ENCODE measurements around the gene MAPT.
"Not testable (repeated sequence)": the region's sequence is repeated elsewhere in the genome, so short reads cannot be mapped to it uniquely, and the experiment has no call there.

Gene MAPT

DNA sequence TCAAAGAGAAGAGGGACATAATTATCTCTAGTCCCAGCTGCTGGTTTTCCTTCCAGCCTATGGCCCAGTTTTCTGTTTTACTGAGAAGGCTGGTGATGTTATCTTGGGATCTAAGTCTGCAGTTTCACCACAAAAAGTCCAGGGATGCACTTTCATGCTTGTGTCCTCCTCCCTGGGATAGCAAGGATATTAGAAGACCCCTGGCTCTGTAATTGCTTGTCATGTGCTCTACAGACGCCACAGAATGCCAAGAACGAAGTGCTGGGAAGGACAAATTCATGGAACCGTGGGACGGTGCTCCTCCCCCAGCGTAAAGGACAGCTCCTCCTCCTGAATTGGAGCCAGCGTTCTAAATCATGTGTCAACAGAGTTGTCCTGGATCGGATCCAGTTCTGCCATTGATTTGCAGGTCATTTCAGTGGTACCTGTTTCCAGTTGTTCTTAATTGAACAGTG is 8.6 kb downstream of the MAPT start:
- DNase-seq, result no peak

DNA sequence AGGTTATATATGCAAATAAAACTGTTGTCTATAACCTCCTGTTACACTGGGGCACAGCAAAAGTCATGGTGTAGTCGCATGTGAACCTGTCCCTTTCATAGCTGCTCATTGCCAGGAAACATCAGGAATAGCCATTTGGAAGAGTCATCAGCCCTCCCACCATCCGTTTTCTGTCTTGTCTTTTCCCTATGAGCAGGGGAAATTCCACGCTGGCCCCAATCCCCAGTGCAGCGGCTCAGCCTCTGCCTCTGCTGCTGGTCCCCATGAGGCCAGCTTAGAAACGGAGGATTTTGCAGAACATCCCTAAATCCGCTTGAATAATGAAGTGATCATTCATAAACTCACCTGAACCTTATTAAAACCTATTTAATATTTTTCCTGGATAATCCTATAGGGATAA is 10.5 kb downstream of the MAPT start:
- DNase-seq, result peak; percentile 32 to 60

DNA sequence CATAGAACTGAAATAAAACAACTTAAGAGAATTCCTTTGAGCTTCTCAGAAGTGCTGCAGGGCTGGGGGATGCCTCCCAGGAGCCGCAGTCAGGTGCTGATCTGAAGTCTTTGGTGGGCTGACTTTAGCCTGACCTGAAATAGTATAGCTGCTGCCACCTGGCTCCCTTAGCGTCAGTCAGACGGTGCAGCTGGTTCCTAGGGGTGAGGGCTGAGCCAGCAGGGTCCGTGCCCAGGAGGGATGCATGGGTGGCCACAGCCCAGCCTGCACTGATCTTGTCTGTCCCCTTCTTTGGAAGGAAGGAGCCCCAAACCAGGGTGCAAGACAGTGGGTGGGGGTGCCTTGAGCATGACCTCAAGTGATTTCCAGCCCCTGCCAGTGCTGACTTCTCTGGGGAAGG is 11.5 kb downstream of the MAPT start:
- DNase-seq, result peak; percentile 85 to 86

DNA sequence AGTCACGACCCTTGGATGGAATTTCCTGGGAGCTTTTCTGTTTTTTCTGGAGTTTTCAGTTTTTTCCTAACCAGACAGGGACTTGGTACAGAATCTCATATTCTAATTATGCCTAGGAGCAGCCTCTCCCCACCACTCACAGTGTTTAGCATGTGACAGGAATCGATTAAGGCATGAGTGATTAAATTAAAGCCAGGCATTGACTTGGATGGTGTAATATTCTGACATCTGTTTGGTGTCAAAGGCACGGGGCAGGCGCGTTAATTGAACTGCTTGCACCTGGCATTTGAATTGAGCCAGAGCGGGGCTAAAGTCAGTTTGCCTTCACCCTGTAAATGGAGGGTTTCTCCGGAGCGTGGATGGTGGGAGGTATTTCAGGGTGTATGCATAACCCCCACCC is 11.9 kb downstream of the MAPT start:
- peak; percentile 83 to 92 for DNase-seq

DNA sequence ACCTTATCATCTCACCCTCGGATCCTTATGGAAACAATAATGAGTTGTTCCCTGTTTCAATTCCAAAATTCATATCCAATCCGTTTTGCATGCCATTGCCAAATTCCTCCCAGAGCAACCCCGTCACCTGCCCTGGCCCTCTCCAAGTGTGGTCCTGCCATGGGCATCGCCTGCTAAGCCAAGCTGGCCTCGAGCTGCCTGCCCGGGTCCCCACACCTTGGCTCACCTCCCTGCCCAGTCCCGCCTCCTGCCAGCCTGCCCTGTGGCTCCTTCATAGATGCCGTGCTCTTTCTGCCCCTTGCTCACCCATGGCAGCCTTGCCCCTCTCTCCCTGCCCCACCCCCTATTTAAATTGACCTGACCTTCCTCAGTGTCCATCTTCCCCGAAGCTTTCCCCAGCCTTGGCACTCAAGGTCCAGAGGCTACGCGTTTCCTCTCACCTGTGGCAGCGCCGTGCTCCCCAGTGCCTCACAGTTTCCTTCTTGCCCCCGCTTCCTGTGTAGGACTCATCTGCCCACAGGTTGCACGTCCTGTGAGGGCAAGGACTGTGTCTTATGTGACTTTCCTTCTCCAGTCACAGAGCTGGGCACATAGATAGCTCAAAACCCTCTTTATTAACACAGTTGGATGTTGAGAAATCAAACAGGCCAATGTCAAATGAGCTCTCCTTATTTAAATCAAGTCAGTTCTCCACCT is 12.7 kb downstream of the MAPT start:
- no peak for DNase-seq

DNA sequence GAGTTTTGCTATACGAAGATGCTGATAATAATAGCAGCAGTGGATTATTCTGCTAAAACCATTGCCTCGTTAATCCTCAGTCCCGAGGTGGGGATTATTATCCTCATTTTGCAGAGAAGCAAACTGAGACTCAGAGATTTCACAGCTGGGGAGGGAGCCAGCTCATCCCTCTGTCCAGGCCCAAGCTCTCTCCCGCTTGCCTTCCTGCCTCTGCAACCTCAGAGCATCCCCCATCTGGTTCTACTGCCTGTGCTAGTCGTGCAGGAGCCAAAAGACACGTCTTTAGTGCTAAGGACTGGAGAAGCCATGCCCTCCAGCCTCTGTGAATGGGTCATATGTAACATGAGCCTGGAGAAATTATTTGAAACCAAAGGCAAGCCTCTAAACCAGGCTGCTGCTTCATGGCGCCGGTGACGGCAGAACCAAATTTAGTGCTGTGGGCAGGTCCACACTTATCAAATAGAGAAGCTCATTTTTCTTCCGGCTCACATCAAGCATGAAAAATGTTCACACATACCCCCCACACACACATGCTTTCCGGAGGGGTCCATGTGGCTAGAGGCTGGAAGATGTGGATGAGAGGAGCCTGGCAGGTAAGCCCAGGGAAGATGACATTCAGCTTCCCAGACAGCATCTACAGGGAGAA is 13.5 kb downstream of the MAPT start:
- peak; percentile 85 to 92 for DNase-seq

DNA sequence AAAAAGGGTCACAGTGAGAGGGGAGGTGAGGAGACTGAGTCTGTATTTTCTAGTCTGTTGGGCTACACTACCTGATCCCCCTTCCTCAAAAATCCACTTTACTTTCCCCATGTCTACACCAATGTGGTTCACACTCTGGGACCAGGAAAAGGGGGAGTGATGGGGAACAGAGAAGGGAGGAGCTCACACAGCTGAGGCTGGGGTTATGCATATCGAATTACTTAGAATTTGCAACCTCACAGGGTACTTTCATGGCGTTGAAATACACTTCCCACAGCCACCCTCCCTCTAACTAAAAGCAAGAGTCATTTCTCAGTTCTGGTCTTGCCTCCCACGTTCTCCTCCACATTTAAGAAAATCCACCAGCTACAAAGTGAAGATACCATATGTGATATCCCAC is 14.1 kb downstream of the MAPT start:
- DNase-seq, result peak in 1 of 2 experiments; percentile 39

DNA sequence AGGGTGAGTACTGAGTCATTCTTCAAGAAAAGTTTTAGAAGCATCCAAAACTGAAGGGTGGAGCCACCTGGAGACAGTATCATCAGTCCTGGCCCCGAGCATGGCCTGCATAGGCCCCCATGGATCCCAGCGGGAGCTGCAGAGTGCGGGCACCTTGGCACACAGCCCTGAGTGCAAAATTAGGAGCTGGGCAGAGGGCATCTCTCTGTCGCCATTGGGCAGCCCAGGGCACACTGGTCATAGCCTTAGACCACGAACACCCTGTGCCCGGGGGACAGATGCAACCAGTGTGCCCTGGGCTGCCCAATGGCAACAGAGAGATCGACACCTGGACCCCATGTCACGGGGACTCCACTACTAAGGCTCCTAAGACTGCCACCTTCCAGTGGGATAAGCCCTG is 14.6 kb downstream of the MAPT start:
- no peak for DNase-seq

DNA sequence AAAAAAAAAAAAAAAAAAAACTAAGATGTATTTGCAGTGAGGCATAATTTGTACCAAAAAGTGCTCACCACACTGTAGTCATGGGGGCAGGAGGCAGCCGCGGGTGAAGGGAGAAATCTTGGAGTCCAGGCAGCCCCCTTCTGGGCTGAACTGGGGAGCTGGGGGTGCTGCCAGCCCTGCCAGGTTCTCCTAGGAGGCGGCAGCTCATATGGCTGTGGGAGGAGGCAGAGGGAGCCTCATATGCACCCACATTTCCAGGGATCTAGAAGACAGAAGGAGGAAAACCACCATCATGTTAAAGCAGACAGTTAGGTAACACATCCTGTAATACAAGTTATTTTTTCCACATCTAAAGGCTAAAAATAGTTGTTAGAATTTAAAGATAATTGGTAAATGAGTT is 16.3 kb downstream of the MAPT start:
- no peak for DNase-seq

DNA sequence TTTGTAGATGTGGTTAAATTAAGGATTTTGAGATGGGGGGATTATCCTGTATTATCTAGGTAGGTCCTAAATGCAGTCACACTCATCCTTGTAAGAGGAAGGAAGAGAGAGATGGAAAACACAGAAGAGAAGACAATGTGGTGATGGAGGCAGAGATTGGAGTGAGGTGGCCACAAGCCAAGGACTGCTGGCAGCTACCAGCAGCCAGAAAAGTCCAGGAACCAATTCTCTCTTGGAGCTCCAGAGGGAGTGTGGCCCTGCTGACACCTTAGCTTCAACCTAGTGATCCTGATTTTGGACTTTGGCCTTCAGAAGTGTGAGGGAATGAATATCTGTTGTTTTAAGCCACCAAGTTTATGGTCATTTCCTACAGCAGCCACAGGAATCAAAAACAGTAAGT is 18.0 kb downstream of the MAPT start:
- no peak for DNase-seq

DNA sequence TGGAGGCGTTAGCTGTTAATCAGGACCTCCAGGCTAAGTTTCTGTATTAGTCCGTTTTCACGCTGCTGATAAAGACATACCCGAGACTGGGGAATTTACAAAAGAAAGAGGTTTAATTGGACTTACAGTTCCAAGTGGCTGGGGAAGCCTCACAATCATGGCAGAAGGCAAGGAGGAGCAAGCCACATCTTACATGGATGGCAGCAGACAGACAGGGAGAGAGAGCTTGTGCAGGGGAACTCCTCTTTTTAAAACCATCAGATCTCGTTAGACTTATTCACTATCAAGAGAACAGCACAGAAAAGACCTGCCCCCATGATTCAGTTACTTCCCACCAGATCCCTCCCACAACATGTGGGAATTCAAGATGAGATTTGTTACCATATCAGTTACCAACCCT is 18.7 kb downstream of the MAPT start:
- not testable (repeated sequence) for DNase-seq

DNA sequence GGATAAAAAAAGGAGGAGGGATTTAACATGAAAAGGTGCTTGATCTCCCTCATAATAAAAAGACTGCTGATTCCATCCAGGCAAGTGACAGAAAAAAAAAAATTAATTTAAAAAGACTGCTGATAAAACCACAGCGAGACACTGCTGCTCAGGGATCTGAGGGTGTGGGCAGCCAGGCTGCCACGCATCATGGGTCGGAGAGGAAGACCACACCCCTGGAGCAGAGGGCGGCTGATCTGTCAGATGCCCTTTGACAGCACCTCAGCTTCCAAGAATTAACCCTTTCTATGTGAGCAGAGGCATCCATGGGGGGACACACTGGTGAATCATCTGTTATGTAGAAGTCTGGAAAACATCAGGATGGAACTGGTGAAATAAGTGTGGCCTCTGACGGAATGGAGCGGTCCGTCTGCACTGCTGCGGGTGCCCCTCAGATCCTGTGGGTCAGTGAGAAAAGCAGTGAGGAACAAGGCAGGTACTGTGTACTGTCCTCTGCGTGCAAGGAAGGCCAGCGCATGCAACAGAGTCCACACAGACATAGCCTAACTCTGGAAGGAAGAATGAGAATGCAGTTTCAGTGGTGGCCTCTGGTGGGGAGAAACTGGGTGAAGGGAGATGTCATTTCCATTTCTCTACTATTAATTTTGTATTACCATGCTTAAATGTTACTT is 19.8 kb downstream of the MAPT start:
- DNase-seq, result no peak

DNA sequence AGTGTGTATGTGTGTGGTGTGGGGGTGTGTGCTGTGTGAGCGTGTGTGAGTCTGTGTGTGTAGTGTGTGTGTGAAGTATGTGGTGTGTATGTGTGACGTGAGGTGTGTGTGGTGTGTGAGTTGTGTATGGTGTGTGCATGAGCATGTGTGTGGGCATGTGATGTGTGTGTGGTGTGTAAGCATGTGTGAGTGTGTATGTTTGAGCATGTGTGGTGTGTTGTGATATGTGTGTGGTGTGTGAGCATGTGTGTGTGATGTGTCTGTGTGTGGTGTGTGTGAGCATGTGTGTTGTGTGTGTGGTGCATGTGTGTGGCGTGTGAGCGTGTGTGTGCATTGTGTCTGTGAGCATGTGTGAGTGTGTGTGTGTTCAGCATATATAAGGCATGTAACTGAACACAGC is 20.9 kb downstream of the MAPT start:
- DNase-seq, result no peak

DNA sequence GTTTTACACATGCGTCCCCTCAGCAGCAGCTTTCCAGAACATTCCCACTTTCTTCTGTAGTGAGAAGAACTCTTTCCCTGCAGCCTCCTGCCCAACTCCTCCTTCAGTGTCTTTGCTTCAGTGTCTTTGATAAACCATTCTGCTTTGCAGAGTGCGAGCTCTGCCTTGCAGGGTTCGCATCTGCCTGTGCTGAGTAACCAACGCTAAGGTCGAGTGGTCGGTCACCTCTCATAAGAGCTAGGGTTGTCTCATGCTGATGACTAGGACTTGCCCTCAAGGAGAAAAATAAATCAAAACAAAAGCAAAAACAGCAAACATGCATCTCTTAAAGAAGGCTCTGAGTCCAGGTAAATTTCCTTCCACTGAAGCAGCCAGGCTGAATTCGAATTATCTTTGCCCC is 22.7 kb downstream of the MAPT start:
- no peak for DNase-seq

DNA sequence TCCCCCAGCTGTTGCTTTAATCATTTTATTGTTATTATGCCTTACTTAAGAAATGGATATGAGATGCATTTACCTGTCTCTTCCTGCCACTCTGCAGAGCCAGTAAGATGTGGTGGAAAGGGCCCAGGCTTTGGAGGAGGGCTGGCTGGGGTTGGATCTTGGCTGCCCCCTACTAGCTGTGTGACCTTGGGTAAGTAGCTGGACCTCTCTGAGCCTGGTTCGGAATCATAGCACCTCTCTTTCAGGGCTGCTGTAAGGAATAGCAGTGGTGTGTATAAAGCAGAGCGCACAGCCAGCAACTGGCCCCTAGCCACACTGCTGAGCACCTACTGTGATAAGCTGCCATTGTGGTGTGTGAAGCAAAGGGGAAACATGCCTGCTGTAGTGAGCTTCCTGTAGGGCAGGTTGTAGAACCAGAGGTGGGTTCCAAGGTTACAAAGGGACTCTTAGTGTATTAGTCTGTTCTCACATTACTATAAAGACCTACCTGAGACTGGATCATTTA is 23.9 kb downstream of the MAPT start:
- DNase-seq, result peak in 1 of 2 experiments; percentile 64

DNA sequence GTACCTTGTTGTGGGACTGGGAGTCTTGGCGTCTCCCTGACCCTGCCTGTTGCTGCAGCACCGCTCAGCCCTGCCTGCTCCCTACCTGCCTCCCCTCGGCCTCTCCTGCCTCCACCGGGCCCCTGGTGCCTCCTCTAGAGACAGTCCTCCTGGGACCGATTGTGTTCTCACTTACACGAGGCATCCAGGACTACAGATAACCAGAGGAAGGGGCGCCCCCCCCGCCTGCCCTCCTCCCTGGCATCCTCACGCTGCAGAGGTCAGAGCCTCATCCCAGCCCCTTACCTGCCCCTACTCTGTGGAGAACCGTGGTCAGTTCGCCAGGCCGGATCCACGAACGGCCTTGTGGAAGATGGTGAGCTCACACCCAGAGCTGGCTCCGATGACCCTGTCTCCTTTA is 24.8 kb downstream of the MAPT start:
- no peak for DNase-seq

DNA sequence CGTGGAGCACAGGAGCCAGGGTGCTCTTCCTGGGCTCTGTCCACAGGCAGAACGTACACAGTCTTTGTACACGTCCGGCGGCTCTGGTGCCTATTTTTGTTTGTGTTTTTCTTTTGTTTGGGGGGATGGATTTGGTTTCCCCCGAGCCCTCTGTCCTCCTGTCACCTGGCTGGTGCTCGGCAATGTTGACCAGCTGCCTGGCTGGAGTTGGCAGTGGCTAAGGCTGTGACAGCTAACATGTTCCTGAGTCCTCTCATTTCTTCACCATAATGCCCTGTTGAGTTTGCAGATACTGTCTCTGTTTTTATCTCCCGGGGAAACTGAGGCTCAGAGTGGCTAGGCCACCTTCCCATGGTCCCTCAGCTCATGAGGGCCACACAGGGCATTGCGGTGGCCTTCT is 25.7 kb downstream of the MAPT start:
- no peak for DNase-seq

DNA sequence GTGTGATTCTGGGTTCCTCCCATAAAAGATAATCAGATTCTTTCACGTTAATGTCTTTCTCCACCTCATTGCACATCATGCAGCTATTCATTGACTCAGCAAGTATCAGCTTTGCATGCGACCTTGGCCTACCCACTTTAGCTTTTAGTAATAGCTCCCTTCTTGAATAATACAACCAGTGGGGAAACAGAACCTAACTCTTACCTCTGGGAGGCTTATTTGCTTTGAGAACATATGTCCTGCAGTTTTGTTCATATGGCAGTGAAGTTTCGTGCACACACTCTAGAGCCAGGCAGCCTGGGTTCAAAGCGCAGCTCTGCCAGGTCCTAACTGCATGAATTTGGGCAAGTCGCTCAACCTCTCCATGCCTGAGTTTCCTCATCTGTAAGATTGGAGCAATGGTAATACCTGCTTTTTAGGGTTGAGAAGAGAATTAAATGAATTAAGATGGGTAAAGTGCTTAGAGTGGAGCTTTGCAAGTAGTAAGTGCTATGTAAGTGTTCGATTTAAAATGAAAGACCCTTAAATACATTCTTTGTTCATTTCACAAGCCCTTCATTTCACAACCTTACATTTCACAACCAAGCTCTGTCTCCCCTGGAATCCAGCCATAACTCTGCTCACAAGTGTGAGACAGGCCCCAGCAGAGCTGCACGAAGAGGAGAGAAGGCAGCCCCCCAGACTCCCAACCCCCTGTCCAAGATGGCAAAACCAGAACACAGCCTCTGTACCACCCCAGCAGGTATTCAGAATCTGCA is 29.3 kb downstream of the MAPT start:
- peak in 1 of 2 experiments; percentile 23 for DNase-seq

DNA sequence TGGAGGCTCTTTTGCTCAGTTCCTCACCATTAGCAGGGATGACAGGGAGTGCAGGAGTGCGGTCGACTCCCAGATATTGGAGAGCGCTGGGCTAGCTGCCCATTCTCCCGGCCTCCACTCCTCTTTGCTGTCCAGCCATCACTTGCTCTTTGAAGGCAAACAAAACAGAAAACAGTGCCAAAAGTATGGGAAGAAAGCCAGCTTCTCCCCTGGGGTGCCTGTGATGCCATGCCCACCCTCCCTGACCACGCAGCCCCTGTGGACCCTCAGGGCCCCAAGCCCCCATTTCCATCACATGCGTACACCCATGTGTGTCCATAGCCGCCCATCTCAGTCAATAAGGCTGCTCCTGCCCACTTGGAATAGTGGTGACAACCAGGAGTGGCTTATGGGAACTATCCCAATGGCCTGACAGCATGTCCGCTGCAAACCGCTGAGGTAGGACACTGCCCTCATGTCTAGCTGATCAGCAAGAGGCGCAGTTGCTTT is 30.0 kb downstream of the MAPT start:
- no peak for DNase-seq

DNA sequence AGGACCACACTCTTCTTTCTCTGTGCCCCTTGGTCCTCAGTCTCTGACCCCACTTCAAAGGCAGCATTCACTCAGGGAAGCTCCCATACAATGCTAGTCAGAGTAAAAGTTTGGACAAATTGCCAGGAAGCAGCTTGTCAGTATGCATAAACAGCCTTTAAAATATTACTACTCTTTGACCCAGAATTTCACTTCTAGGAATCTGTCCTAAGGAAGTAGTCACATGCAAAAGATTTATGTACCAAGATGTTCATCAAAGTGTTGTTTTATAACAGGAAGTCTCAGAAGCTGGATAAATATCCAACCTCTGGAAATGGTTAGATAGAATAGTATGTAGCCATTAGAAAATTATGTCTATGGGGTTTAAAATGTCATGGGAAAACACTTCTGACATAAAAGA is 31.0 kb downstream of the MAPT start:
- DNase-seq, result no peak

DNA sequence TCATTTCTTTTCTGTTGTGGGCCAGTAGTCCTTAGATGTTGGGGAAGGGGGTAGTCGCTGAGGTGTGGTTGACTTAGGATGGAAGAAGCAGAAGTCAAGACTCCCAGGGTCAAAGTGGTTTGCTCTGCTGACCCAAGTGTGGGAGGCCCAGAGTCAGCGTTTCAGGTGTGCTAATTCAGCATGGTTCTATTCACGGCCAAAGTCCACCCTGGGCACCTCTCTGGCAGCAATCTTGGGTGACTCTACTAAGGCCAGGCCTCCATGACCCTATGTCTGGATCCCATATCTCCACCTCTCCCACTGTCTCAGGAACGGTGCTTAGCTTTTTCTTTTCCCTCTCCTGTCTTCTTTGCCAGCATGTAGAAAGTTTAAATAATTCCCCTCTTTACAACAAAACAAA is 32.9 kb downstream of the MAPT start:
- DNase-seq, result no peak

DNA sequence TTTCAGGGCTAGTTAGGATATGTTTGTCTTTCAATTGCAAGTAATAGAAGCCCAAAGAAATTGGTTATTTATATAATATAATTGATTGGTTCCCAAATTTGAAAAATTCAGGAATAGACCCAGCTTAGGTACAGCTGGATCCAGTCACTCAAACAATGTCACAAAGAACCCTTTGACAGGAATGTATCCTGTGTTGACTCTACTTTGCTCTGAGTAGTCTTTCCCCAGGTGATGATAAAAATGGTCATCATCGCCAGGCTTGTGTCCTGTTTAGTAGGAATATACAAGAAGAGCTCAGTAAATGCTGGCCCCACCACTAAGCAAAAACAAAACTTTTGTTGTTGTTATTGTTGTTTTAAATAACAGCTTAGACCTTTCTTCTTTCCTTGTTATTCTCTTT is 35.0 kb downstream of the MAPT start:
- no peak for DNase-seq

DNA sequence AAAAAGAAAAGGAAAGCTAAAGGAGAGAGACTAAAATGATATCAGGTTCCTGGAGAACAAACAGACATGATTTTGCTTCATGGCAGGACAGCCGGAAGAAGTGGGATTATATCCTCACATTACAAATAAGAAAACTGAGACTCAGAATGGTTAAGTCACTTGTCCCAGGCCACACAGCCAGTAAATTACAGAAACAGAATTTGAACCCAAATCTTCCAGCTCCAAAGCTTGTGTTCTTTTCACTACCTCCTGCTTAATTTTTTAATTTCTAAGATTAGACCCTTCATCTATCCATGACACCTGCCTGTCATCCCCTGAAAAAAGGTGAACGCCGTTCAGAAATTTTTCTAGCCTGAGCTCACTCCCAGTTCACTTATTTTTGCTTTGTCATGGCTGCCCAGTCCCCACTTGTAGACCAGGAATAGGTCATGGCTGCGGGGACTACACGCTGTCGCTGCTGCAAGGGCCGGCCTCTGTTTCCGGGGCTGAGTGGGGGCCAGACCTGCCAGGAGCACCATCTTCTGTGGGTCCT is 36.1 kb downstream of the MAPT start:
- no peak for DNase-seq

Measured in NCI-H524 (cell line).